GM19438 (cell line): ENCODE measurements around the gene FAM83F.
"Not testable (repeated sequence)": the region's sequence is repeated elsewhere in the genome, so short reads cannot be mapped to it uniquely, and the experiment has no call there.

Experiments
- ATAC-seq: cut with Tn5 transposase; IDR thresholded peaks from one replicate; pipeline ENCODE4 v1.9.1; 2021; ENCODE audit warnings: low read depth; ENCODE audit not compliant: unreplicated experiment

FAM83F gene

GRCh38 chr22:40009951-40010671 is 15.4 kb downstream of the FAM83F start:
- no peak for ATAC-seq

- ATAC-seq: no peak
Measured at GRCh38 chr22:40010746-40011145, 16.0 kb downstream of the FAM83F start.

GRCh38 chr22:40014667-40015248 is 20.0 kb downstream of the FAM83F start:
- no peak for ATAC-seq

GRCh38 chr22:40015358-40015976 is 20.7 kb downstream of the FAM83F start:
- ATAC-seq: no peak

GRCh38 chr22:40018051-40018450 is 23.3 kb downstream of the FAM83F start:
- no peak for ATAC-seq

GRCh38 chr22:40019100-40019499 is 24.3 kb downstream of the FAM83F start:
- no peak for ATAC-seq

- no peak for ATAC-seq
Measured at GRCh38 chr22:40020956-40021355, 26.2 kb downstream of the FAM83F start.

GRCh38 chr22:40021401-40022000 is 26.7 kb downstream of the FAM83F start:
- no peak for ATAC-seq

GRCh38 chr22:40022536-40023240 is 27.9 kb downstream of the FAM83F start:
- no peak for ATAC-seq

- no peak for ATAC-seq
Measured at GRCh38 chr22:40023341-40023841, 28.6 kb downstream of the FAM83F start.

- ATAC-seq: no peak
Measured at GRCh38 chr22:40024201-40025061, 29.7 kb downstream of the FAM83F start.

- not testable (repeated sequence) for ATAC-seq
Measured at GRCh38 chr22:40025062-40025379, 30.3 kb downstream of the FAM83F start.

- no peak for ATAC-seq
Measured at GRCh38 chr22:40025856-40026255, 31.1 kb downstream of the FAM83F start.

GRCh38 chr22:40026641-40027040 is 31.9 kb downstream of the FAM83F start:
- no peak for ATAC-seq

GRCh38 chr22:40027191-40028097 is 32.7 kb downstream of the FAM83F start:
- ATAC-seq: no peak

GRCh38 chr22:40028098-40028425 is 33.3 kb downstream of the FAM83F start:
- no peak for ATAC-seq

GRCh38 chr22:40029189-40029890 is 34.6 kb downstream of the FAM83F start:
- no peak for ATAC-seq

GRCh38 chr22:40030026-40030757 is 35.4 kb downstream of the FAM83F start:
- no peak for ATAC-seq
